GM19438 (cell line): Measurements from ENCODE around the gene MATK.
"Not testable (repeated sequence)": the region's sequence is repeated elsewhere in the genome, so short reads cannot be mapped to it uniquely, and the experiment has no call there.

ENCODE experiments used
- ATAC-seq: cut with Tn5 transposase; IDR thresholded peaks from one replicate; pipeline ENCODE4 v1.9.1; 2021; ENCODE audit warnings: low read depth; ENCODE audit not compliant: unreplicated experiment

MATK gene

GRCh38 chr19:3816566-3817218, 30.5 kb upstream of the MATK start:
- ATAC-seq = no peak

GRCh38 chr19:3816148-3816547, 30.0 kb upstream of the MATK start:
- ATAC-seq = not testable (repeated sequence)

- no peak for ATAC-seq
These were observed 28.5 kb upstream of the MATK start for GRCh38 chr19:3814648-3815047.

- ATAC-seq = no peak
These were observed 27.6 kb upstream of the MATK start for GRCh38 chr19:3813473-3814392.

GRCh38 chr19:3810708-3811355, 24.7 kb upstream of the MATK start:
- no peak for ATAC-seq

GRCh38 chr19:3809881-3810707, 23.9 kb upstream of the MATK start:
- no peak for ATAC-seq

GRCh38 chr19:3808420-3809143, 22.4 kb upstream of the MATK start:
- ATAC-seq = no peak

GRCh38 chr19:3807574-3808354, 21.6 kb upstream of the MATK start:
- no peak for ATAC-seq

- no peak for ATAC-seq
These were observed 20.9 kb upstream of the MATK start for GRCh38 chr19:3807131-3807480.

- ATAC-seq = no peak
These were observed 19.7 kb upstream of the MATK start for GRCh38 chr19:3805859-3806258.

- no peak for ATAC-seq
These were observed 18.2 kb upstream of the MATK start for GRCh38 chr19:3804429-3804828.

- no peak for ATAC-seq
These were observed 17.8 kb upstream of the MATK start for GRCh38 chr19:3803986-3804385.

- ATAC-seq = no peak
These were observed 17.1 kb upstream of the MATK start for GRCh38 chr19:3803114-3803888.

GRCh38 chr19:3801412-3802096, 15.4 kb upstream of the MATK start:
- no peak for ATAC-seq

- no peak for ATAC-seq
These were observed 14.8 kb upstream of the MATK start for GRCh38 chr19:3800996-3801395.

- ATAC-seq = no peak
These were observed 12.0 kb upstream of the MATK start for GRCh38 chr19:3798137-3798536.

- ATAC-seq = no peak
These were observed 10.2 kb upstream of the MATK start for GRCh38 chr19:3796358-3796757.

GRCh38 chr19:3793799-3794198, 7.6 kb upstream of the MATK start:
- ATAC-seq = no peak
